HG02840 (cell line): ENCODE data around the gene OR5B21.

Source experiments
- ATAC-seq: cut with Tn5 transposase; IDR thresholded peaks from one replicate; pipeline ENCODE4 v1.9.1; 2021; ENCODE audit warnings: mild to moderate bottlenecking, moderate library complexity, moderate number of reproducible peaks; ENCODE audit not compliant: unreplicated experiment, low FRiP score

Gene OR5B21

DNA sequence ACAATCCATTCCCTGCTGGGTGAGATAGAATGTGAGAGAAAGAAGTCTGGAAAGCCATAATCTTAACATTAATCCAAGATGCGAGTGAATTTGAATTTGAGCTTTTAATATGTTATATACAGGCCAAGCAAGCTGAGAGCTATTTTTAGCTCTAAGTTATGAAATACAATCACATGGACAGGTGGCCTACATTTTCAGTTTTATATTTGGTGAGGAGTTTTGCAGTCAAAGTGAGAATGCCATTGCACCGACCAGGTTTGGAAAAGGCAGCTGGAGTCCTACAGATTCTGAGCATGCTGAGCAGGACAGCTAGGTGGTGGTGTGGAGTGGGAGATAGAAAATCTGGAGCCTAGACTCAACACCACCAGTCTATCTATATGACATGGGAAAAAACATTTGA, 12.0 kb downstream of the OR5B21 start:
- no peak for ATAC-seq

DNA sequence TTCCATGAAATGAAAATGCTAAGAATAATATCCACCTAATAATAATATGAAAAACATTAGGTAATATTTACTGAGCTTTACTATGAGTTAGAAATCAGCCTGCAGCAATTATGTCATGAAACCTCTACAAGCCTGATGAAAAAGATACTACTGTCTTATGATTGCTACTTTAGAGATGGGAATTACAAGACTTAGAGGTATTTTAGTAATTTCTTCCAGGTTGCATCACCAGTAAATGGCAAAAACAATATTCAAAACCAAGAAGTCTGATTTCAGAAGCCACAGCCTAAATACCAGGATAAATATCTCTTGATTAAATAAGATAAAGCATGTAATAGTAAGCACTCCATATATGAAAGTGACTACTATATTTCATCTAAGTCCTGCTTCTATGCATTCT, 13.8 kb downstream of the OR5B21 start:
- no peak for ATAC-seq

DNA sequence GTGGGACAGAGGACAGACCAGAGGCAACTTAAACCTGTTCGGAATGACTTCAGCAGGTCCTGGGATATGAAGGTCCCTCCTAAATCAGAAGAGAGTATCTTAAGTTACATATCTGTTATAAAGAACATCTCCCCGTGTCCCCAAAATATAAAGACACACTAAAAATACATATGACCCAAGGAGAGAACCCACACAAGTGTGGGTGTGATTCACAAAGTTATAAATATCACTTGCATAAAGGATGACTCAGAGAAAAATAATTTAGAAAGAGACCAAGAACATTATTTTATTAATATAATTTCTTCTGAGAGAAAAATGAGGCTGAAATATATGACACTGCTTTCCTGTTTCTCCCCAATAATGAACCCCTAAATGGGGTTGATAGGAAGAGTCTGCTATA, 14.2 kb downstream of the OR5B21 start:
- ATAC-seq: no peak

DNA sequence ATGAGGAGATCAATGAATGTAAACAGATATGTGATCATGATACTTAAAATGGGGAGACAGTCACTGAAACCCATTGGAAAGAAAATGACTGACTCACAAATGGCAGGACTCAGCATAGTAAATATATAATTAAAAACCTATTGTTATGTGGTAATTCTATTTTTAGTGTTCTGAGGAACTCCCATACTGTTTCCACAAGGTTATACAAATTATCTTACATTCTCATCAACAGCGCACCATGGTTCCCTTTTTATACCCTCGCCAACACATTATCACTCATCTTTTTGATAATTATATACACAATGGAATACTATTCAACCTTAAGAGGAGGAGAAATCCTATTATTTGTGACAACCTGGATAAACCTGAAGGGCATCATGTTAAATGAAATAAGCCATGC, 17.1 kb downstream of the OR5B21 start:
- no peak for ATAC-seq

DNA sequence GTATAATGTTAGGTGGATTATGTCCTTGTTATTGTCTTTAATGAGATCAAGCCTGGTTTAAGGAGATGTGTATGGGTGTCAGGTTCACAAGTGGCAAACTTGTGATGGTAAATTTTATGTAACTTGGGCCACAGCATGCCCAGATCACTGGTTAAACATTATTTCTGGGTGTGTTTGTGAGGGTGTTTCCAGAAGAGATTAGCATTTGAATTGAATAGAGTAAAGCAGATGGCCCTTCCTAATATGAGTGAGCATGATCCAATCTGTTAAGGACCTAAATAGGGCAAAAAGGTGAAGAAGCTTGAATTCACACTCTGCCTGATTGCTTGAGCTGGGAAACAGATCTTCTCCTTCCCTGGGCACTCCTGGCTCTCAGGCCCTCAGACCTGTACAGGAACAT, 20.7 kb downstream of the OR5B21 start:
- ATAC-seq: no peak

DNA sequence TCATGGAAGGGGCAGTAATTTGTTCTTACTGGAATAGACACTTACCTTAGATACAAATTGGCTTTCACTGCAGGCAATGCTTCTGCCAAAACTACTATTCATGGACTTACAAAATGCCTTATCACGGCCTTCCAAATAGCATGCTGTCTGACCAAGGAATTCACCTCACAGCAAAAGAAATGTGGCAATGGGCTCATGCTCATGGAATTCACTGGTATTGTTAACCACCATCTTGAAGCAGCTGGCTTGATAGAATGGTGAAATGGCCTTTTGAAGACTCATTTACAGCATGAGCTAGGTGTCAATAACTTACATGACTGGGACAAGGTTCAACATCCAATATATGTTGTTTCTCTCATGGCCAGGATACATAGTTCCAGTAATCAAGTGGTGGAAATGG, 21.9 kb downstream of the OR5B21 start:
- no peak for ATAC-seq

DNA sequence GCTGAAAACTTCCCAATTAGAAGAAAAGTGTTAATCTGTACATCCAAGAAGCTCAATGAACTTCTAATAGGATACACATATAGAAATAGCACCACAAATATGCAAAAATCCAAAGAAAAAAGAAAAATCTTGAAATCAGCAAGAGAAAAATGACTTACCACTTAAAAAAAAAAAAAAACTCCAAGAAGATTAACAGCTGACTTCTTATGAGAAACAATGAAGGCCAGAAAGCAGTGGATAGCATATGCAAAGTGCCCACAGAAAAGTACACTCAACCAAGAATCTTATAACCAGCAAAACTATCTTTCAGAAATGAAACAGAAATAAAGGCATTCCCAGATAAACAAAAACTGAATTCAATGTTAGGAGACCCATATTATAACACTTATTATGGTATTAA, 36.0 kb downstream of the OR5B21 start:
- ATAC-seq: no peak

DNA sequence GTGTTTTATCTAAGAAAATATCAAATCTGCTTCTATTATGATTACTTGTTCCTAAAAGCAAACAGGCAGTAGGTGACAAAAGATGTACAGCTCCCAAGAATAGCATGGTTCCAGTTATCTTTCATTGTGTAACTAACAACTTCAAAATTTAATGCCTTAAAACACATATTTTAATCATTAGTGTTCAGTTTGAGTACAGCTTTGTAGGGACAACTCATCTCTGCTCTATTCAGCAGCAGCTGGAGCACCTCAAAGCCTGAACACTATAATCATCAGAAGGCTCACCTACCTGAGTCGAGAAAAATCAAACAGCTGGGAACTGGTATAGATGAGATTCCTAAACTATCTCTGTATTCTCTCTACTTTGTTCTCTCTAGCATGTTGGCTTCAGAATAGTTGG, 41.6 kb downstream of the OR5B21 start:
- ATAC-seq: no peak

DNA sequence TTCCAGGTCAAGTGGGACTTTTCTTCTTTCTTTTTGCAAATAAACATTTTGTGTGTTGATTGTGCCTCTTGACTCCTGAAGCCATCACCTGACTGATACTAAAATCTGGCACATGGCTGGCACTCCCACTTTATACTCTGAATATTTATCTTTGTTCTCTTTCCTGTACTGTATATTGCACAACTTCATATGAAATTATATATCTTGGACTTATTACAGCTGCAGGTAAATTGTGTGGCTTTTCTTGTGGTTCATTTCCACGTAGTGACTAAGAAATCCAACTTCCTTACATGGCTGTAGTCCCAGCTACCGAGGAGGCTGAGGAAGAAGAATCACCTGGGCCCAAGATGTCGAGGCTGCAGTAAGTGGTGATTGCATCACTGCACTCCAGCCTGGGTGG, 42.2 kb downstream of the OR5B21 start:
- no peak for ATAC-seq
